ENCODE data around the gene ARHGAP6. TPM values are rescaled to one million over a fixed set of nuclear protein-coding genes. Genes with fewer than 3 reads are reported as not detected.

ARHGAP6 gene
- total RNA-seq, 1 experiment from 2014 or later: 0.10 TPM

- 0 out of 2 replicates have a peak, but pooled peaks cover 4% of the 10 kb centered on the region for H3K27me3 ChIP-seq (ENCODE audit: insufficient read depth, low read length)
- no peaks in the 10 kb centered on the region for H3K36me3 ChIP-seq (ENCODE audit: control insufficient read depth in 1 of 2, insufficient read depth in 2 of 2, low read length in 2 of 2)
- TF ChIP-seq POLR2AphosphoS5 (IDR thresholded peaks at IDR 0.05; ENCODE audit: low read depth, low read length): no peak
- no peak for TF ChIP-seq EGR1 (IDR thresholded peaks at IDR 0.05; ENCODE audit: low read depth)
- TF ChIP-seq CBX3 (IDR thresholded peaks at IDR 0.05; ENCODE audit: low read depth): no peak
- no peak for TF ChIP-seq REST (IDR thresholded peaks at IDR 0.05; ENCODE audit: low read depth)
- no peak for TF ChIP-seq SRF (IDR thresholded peaks at IDR 0.05; ENCODE audit: low read depth)
- TF ChIP-seq ZFX (IDR thresholded peaks at IDR 0.05): no peak
- no peaks in the 10 kb centered on the region for H3K9me3 ChIP-seq (ENCODE audit: control insufficient read depth in 1 of 2, insufficient read depth in 1 of 2, low read depth in 1 of 2, low read length in 2 of 2)
- H4K20me1 ChIP-seq (ENCODE audit: insufficient read depth): no peaks in the 10 kb centered on the region
- CTCF ChIA-PET: no interaction called here
- DNase-seq (ENCODE audit: low read depth, low spot score): no peak
- intact Hi-C loops (cut with micrococcal nuclease): no loop called here
- H3K9me2 ChIP-seq (ENCODE audit: insufficient read depth): no peaks in the 10 kb centered on the region
- no peak overlapping the region for H3K4me2 ChIP-seq (ENCODE audit: low read length)
- no peak for ATAC-seq
- no peaks in the 10 kb centered on the region for H3K79me2 ChIP-seq (ENCODE audit: insufficient read depth, low read length)
- RAD21 ChIA-PET (ENCODE audit: low non-redundant PET in 1 of 2, low total read pairs in 2 of 2, uncharacterized antibody in 2 of 2, unreplicated experiment in 2 of 2): no interaction called here
- H2AFZ ChIP-seq (ENCODE audit: low read depth, low read length, poor library complexity, severe bottlenecking): no peak overlapping the region
- POLR2A ChIA-PET: no interaction called here
- no TSS peak for BruUV-seq (replicated peaks)
- H3K9ac ChIP-seq (ENCODE audit: low read length): no peak overlapping the region
- no peaks in the 10 kb centered on the region for H3K4me1 ChIP-seq (ENCODE audit: control insufficient read depth in 1 of 2, insufficient read depth in 2 of 2, low read length in 2 of 2)
- H3K4me3 ChIP-seq (replicated peaks in 1 of 2; ENCODE audit: low read depth in 1 of 2, low read length in 2 of 2): no peak overlapping the region
- H3K27ac ChIP-seq (ENCODE audit: low read depth, low read length): no peak overlapping the region
These were observed 506.6 kb downstream of the ARHGAP6 start for GRCh38 chrX:11159149-11159548.

GRCh38 chrX:11151799-11152559 is 513.7 kb downstream of the ARHGAP6 start:
- Histone ChIP-seq H3K4me2 (ENCODE audit: low read length) (no peak overlapping the region), H2AFZ (ENCODE audit: low read depth, low read length, poor library complexity, severe bottlenecking) (no peak overlapping the region), H3K4me3 (replicated peaks in 1 of 2; ENCODE audit: low read depth in 1 of 2, low read length in 2 of 2) (no peak overlapping the region), H3K9me3 (ENCODE audit: control insufficient read depth in 1 of 2, insufficient read depth in 1 of 2, low read depth in 1 of 2, low read length in 2 of 2) (no peaks in the 10 kb centered on the region), H3K9me2 (ENCODE audit: insufficient read depth) (no peaks in the 10 kb centered on the region), H3K27ac (ENCODE audit: low read depth, low read length) (no peak overlapping the region), H3K79me2 (ENCODE audit: insufficient read depth, low read length) (no peaks in the 10 kb centered on the region), H3K27me3 (ENCODE audit: insufficient read depth, low read length) (no peaks in the 10 kb centered on the region), H3K4me1 (ENCODE audit: control insufficient read depth in 1 of 2, insufficient read depth in 2 of 2, low read length in 2 of 2) (no peaks in the 10 kb centered on the region), H3K36me3 (ENCODE audit: control insufficient read depth in 1 of 2, insufficient read depth in 2 of 2, low read length in 2 of 2) (no peaks in the 10 kb centered on the region), H4K20me1 (ENCODE audit: insufficient read depth) (no peaks in the 10 kb centered on the region), H3K9ac (ENCODE audit: low read length) (no peak overlapping the region)
- ATAC-seq: no peak
- ChIA-PET RAD21 (ENCODE audit: low non-redundant PET in 1 of 2, low total read pairs in 2 of 2, uncharacterized antibody in 2 of 2, unreplicated experiment in 2 of 2) (no interaction called here), CTCF (no interaction called here), POLR2A (no interaction called here)
- no TSS peak for BruUV-seq (replicated peaks)
- no peak for DNase-seq (ENCODE audit: low read depth, low spot score)
- intact Hi-C loops (cut with micrococcal nuclease): no loop called here
- TF ChIP-seq SP1 (IDR thresholded peaks at IDR 0.05; ENCODE audit: low read depth): no peak
- no peak for TF ChIP-seq POLR2A (IDR thresholded peaks at IDR 0.05; ENCODE audit: borderline replicate concordance, extremely low read depth, insufficient read depth, insufficient read length)
- no peak for TF ChIP-seq TCF7L2 (IDR thresholded peaks at IDR 0.05; ENCODE audit: borderline replicate concordance, extremely low read depth, insufficient read depth, insufficient read length)
- TF ChIP-seq ZBTB33 (IDR thresholded peaks at IDR 0.05; ENCODE audit: extremely low read depth, insufficient replicate concordance, low read length): no peak
- TF ChIP-seq ELF1 (IDR thresholded peaks at IDR 0.05; ENCODE audit: borderline replicate concordance, low read depth): no peak
- TF ChIP-seq POLR2AphosphoS5 (IDR thresholded peaks at IDR 0.05; ENCODE audit: low read depth, low read length): no peak
- no peak for TF ChIP-seq JUND (IDR thresholded peaks at IDR 0.05)
- TF ChIP-seq SIN3A (IDR thresholded peaks at IDR 0.05; ENCODE audit: low read depth): no peak
- TF ChIP-seq FOSL1 (IDR thresholded peaks at IDR 0.05; ENCODE audit: low read depth): no peak
- TF ChIP-seq CEBPB (IDR thresholded peaks at IDR 0.05; ENCODE audit: low read depth): no peak

Data from HCT116 (cell line).